ENCODE results near the gene HUWE1.

DNA sequence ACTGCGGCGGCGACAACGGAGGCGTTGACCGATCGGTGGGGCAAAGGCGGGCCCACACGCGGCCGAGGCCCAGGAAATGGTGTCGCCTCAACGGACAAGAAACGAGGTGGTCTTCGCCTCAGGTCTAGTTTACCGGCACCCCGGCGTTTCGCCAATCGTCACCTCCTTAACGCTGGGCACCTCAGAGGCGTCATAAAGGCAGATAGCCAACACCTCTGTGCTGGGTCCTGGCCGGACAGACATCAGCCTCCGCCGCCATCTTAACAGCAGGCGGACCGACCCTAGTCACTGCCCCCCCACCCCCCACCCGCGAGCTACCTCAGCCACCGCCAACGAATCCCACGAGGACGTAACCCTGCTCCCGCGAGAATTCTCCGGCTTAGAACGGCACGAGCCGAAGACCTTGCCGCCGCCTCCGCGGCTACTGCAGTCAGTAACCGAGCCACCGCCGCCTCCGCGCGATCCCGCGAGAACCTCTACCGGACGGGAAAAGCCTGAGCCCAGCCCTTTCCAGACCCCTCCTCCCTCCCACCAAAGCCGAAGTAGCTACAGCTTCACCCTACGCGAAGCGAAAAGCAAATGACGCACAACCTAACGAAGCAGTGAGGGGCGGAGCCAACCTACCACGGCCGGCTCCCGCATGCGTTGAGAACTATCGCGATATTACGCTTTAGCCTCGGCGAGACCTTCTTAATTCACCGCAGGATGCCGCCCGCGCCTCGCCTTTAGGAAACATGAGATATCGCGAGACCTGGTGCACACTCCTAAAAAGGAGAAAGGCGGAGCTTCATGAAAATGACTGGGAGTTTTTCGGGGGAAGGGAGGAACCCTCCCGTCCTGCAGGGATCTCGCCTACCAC, 2.7 kb downstream of the HUWE1 start:
- TF ChIP-seq POLR2A (IDR thresholded peaks at IDR 0.05; ENCODE audit: insufficient read depth in 1 of 2, low read depth in 2 of 2, low read length in 2 of 2) (peak; percentile 63 to 75), CTCF (CRISPR knock-in tag; IDR thresholded peaks at IDR 0.05) (peak; percentile 42), ZNF570 (CRISPR knock-in tag; IDR thresholded peaks at IDR 0.05; ENCODE audit: borderline replicate concordance) (no peak), ZNF253 (CRISPR knock-in tag; IDR thresholded peaks at IDR 0.05; ENCODE audit: borderline replicate concordance) (no peak), USF2 (IDR thresholded peaks at IDR 0.05; ENCODE audit: low read depth, low read length) (no peak), USF2 (CRISPR knock-in tag; IDR thresholded peaks at IDR 0.05; ENCODE audit: borderline replicate concordance) (peak; percentile 81; the same call in 1 of the 2 replicates), TEAD2 (CRISPR knock-in tag; IDR thresholded peaks at IDR 0.05) (no peak), ZNF660 (CRISPR knock-in tag; IDR thresholded peaks at IDR 0.05; ENCODE audit: borderline replicate concordance, low read depth) (no peak)
